Calu3 (cell line): Measurements from ENCODE around the gene CDS1. TPM values are rescaled to one million over a fixed set of nuclear protein-coding genes. Genes with fewer than 3 reads are reported as not detected.

ENCODE experiments used
- BruUV-seq: library from RNA; stranded (reverse); fragments of 400-500 nt; replicated peaks from 2 replicates; lab custom pipeline; 2021; lab: Mats Ljungman, UMichigan
- CTCF ChIA-PET: fragments of 300-600 bp; sonication (Branson Sonifier 250); formaldehyde crosslinking; loops from one replicate; lab custom pipeline; 2022; ENCODE audit warnings: antibody characterized with exemption; lab: Charles Lee
- DNase-seq: peaks from one replicate; pipeline ENCODE4 v3.0.0; 2022
- H3K27ac Mint-ChIP-seq: one replicate; pipeline ENCODE4 v1.8.0; 2022; ENCODE audit warnings: mixed read lengths; ENCODE audit not compliant: unreplicated experiment
- H3K27me3 Mint-ChIP-seq: one replicate; pipeline ENCODE4 v1.8.0; 2022; ENCODE audit warnings: mixed read lengths; ENCODE audit not compliant: unreplicated experiment
- H3K36me3 Mint-ChIP-seq: one replicate; pipeline ENCODE4 v1.8.0; 2022; ENCODE audit warnings: mild to moderate bottlenecking, moderate library complexity, mixed read lengths; ENCODE audit not compliant: insufficient read depth, unreplicated experiment
- H3K4me1 Mint-ChIP-seq: one replicate; pipeline ENCODE4 v1.8.0; 2022; ENCODE audit warnings: mild to moderate bottlenecking, low read depth, mixed read lengths; ENCODE audit not compliant: unreplicated experiment
- H3K4me3 Mint-ChIP-seq: one replicate; pipeline ENCODE4 v1.8.0; 2022; ENCODE audit warnings: mild to moderate bottlenecking, low read depth, moderate library complexity, mixed read lengths; ENCODE audit not compliant: unreplicated experiment
- H3K9me3 Mint-ChIP-seq: one replicate; pipeline ENCODE4 v1.8.0; 2022; ENCODE audit warnings: low read depth, mixed read lengths; ENCODE audit not compliant: unreplicated experiment
- CTCF ChIP-seq: fragments of 200-600 bp; IDR thresholded peaks from one replicate; pipeline ENCODE4 v1.8.0; 2022; ENCODE audit warnings: antibody characterized with exemption; ENCODE audit not compliant: unreplicated experiment
- intact Hi-C: fragments of 100-400 bp; cut with micrococcal nuclease; formaldehyde crosslinking; loops from one replicate; pipeline ENCODE4 v1.10.0; 2022; ENCODE audit not compliant: unreplicated experiment
- total RNA-seq: library from RNA; stranded (reverse); gene quantifications from 2 replicates; pipeline ENCODE4 v1.2.3, GENCODE V29; 2022

Gene CDS1
- total RNA-seq, 1 experiment from 2014 or later, result 22.4 TPM

GRCh38 chr4:84638092-84638491 lies 55.2 kb downstream of the CDS1 start:
- Mint-ChIP-seq H3K27me3 (no peaks in the 10 kb centered on the region), H3K27ac (no peak overlapping the region), H3K9me3 (no peaks in the 10 kb centered on the region), H3K4me1 (no peaks in the 10 kb centered on the region), H3K36me3 (no peaks in the 10 kb centered on the region), H3K4me3 (no peak overlapping the region)
- no TSS peak for BruUV-seq
- TF ChIP-seq CTCF, result no peak
- intact Hi-C loops, result loop anchor here (10.0 kb wide), 1 partner anchor 53 kb away; the partner anchor contains the start of gene CDS1
- CTCF ChIA-PET, result no interaction called here
- no peak for DNase-seq

- Mint-ChIP-seq H3K36me3 (no peaks in the 10 kb centered on the region), H3K27ac (no peak overlapping the region), H3K4me1 (no peaks in the 10 kb centered on the region), H3K27me3 (no peaks in the 10 kb centered on the region), H3K4me3 (no peak overlapping the region), H3K9me3 (no peaks in the 10 kb centered on the region)
- TF ChIP-seq CTCF, result no peak
- intact Hi-C loops, result loop anchor here (10.0 kb wide), 1 partner anchor 54 kb away; the partner anchor contains the start of gene CDS1
- DNase-seq, result no peak
- no TSS peak for BruUV-seq
- CTCF ChIA-PET, result no interaction called here
Observed at GRCh38 chr4:84639145-84639544, 56.2 kb downstream of the CDS1 start.

- CTCF ChIA-PET, result no interaction called here
- Mint-ChIP-seq H3K27me3 (no peaks in the 10 kb centered on the region), H3K27ac (no peak overlapping the region), H3K4me1 (no peaks in the 10 kb centered on the region), H3K9me3 (no peaks in the 10 kb centered on the region), H3K36me3 (no peaks in the 10 kb centered on the region), H3K4me3 (no peak overlapping the region)
- no TSS peak for BruUV-seq
- DNase-seq, result no peak
- TF ChIP-seq CTCF, result no peak
- intact Hi-C loops, result no loop called here
Observed at GRCh38 chr4:84644087-84644486, 61.2 kb downstream of the CDS1 start.

- H3K9me3 Mint-ChIP-seq, result no peaks in the 10 kb centered on the region
- no TSS peak for BruUV-seq
- no peaks in the 10 kb centered on the region for H3K36me3 Mint-ChIP-seq
- no peak overlapping the region for H3K4me3 Mint-ChIP-seq
- no peaks in the 10 kb centered on the region for H3K4me1 Mint-ChIP-seq
- TF ChIP-seq CTCF, result no peak
- no peaks in the 10 kb centered on the region for H3K27me3 Mint-ChIP-seq
- CTCF ChIA-PET, result no interaction called here
- no peak overlapping the region for H3K27ac Mint-ChIP-seq
- intact Hi-C loops, result no loop called here
- no peak for DNase-seq
Observed at GRCh38 chr4:84647312-84647884, 64.5 kb downstream of the CDS1 start.
